Measurements from ENCODE around the gene FPR2.

Gene FPR2

DNA sequence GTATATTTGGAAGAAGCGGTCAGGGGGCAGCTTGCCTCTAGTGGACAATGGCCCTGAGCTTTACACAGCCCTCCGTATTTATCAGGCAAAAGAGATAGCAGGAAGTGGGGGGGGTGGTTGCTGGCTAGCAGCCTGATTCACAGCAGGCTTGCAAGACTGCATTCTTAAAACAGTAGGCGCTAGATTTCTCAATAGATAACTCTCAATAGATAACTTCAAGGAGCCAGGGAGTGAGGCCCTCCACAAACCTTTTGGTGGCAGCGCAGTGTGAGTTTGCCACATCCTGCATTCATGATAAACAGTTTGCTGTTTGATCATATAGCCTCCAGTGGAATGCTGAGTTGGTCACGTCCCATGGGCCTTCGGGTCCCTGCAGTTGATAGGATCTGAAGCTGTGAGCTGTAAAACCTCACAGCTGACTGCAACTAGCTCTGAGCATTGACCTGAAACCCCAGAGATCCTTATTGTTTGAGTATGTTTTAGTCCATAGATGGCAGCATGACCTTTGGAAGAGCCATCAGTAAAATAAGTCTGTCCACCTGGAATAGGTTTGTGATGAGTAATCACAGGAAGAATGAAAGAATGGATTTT is 46.2 kb downstream of the FPR2 start:
- no peak for TF ChIP-seq CTCF (IDR thresholded peaks at IDR 0.05; ENCODE audit: low read depth, low read length)
- H3K4me3 ChIP-seq (ENCODE audit: low read depth, low read length), result no peak overlapping the region

- no peak overlapping the region for H3K4me3 ChIP-seq (ENCODE audit: low read depth, low read length)
- no peak for TF ChIP-seq CTCF (IDR thresholded peaks at IDR 0.05; ENCODE audit: low read depth, low read length)
Measured at GRCh38 chr19:51807925-51808324, 46.9 kb downstream of the FPR2 start.

GRCh38 chr19:51808333-51808986 is 47.5 kb downstream of the FPR2 start:
- no peak for TF ChIP-seq CTCF (IDR thresholded peaks at IDR 0.05; ENCODE audit: low read depth, low read length)
- no peak overlapping the region for H3K4me3 ChIP-seq (ENCODE audit: low read depth, low read length)

DNA sequence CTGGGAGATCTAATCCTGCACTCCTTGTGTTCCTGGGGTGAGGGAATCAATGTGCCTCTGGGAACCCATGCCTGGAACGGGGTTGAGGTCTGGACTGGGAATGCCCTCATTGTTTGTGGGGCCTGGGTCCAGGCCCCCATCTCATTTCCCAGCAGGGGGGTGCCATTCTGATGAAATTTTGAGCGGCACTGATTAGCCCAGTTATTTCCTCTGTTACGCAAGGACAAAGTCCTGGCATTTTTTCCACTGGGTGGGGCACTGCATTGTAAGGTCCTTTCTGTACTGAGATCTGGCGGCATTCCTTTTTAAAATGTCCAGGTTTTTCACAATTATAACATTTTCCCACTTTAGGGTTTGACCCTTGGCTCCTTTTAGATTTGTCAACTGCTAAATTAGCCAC is 48.8 kb downstream of the FPR2 start:
- H3K4me3 ChIP-seq (ENCODE audit: low read depth, low read length), result no peak overlapping the region
- TF ChIP-seq CTCF (IDR thresholded peaks at IDR 0.05; ENCODE audit: low read depth, low read length), result no peak

DNA sequence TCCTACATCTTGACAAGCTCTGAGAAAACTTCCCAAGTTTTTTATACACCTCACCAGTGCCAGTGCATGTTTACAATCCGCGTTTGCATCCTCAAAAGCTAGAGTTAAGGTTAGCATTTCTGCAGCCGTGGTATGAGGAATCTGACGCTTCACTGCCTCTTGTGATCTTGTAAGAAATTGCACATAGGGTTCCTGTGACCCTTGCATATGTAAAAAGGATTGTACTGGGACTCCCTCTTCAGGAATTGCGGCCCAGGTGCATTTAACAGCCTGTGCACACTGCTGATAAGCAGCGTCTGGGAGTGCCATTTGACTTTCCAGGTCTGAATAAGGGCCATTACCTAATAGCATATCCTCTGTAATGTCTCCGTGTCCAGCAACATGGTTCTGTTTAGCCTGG is 49.2 kb downstream of the FPR2 start:
- H3K4me3 ChIP-seq (ENCODE audit: low read depth, low read length), result no peak overlapping the region
- TF ChIP-seq CTCF (IDR thresholded peaks at IDR 0.05; ENCODE audit: low read depth, low read length), result 0 out of 2 replicates have a peak, but pooled peaks have one; percentile 20

- no peak overlapping the region for H3K4me3 ChIP-seq (ENCODE audit: low read depth, low read length)
- TF ChIP-seq CTCF (IDR thresholded peaks at IDR 0.05; ENCODE audit: low read depth, low read length), result no peak
Measured at GRCh38 chr19:51811344-51811743, 50.4 kb downstream of the FPR2 start.

DNA sequence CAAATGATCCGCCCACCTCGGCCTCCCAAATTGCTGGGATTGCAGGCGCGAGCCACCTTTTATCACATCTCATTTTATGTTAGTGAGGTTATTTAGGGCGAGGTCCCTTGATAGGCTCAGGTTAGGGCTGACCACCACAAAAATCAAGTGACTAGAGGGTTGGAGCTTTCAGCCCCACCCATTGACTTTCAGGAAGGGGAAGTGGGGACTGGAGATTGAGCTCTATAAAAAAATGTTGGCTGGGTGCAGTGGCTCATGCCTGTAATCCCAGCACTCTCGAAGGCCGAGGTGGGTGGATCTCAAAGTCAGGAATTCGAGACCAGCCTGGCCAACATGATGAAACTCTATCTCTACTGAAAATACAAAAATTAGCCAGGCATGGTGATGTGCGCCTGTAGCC is 54.1 kb downstream of the FPR2 start:
- TF ChIP-seq CTCF (IDR thresholded peaks at IDR 0.05; ENCODE audit: low read depth, low read length), result no peak

More for the DNA sequence above, 54.1 kb downstream of the FPR2 start:
- no peak overlapping the region for H3K4me3 ChIP-seq (ENCODE audit: low read depth, low read length)

Measured in WI38 (cell line).